ENCODE results near the gene CCNG2. TPM values are rescaled to one million over a fixed set of nuclear protein-coding genes. Genes with fewer than 3 reads are reported as not detected.

CCNG2 gene
- total RNA-seq, 1 experiment from 2014 or later = 34.1 TPM

DNA sequence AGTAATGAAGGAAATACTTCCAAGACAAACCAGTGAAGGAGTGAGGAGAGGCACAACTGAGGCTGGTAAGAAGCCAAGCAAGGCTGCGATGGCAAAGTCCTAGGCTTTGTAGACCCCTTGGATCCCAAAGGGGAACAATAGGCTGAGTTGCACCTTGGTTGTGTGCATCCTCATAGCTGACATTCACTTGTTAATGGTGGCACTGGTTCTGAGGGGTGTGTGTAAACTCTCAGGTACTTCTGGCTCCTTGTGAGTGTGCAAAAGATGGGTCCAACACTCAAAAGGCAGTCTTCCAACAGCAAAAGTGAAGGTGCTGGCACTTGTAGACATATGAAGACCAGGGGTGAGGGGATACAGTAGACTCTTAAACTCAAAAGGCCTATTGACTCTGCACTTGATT lies 60.5 kb downstream of the CCNG2 start:
- H3K36me3 ChIP-seq (ENCODE audit: control insufficient read depth in 1 of 2, insufficient read depth in 2 of 2, low read length in 2 of 2) = no peaks in the 10 kb centered on the region
- no TSS peak for BruUV-seq (replicated peaks)
- no peaks in the 10 kb centered on the region for H3K9me2 ChIP-seq (ENCODE audit: insufficient read depth)
- DNase-seq (ENCODE audit: low read depth, low spot score) = no peak
- H4K20me1 ChIP-seq (ENCODE audit: insufficient read depth) = no peaks in the 10 kb centered on the region
- ChIA-PET POLR2A (no interaction called here), CTCF (no interaction called here), RAD21 (ENCODE audit: low non-redundant PET in 1 of 2, low total read pairs in 2 of 2, uncharacterized antibody in 2 of 2, unreplicated experiment in 2 of 2) (no interaction called here)
- no peaks in the 10 kb centered on the region for H3K9me3 ChIP-seq (ENCODE audit: control insufficient read depth in 1 of 2, insufficient read depth in 1 of 2, low read depth in 1 of 2, low read length in 2 of 2)
- H3K4me2 ChIP-seq (ENCODE audit: low read length) = no peak overlapping the region
- H3K27ac ChIP-seq (ENCODE audit: low read depth, low read length) = no peak overlapping the region
- H3K4me1 ChIP-seq (ENCODE audit: control insufficient read depth in 1 of 2, insufficient read depth in 2 of 2, low read length in 2 of 2) = no peaks in the 10 kb centered on the region
- H3K4me3 ChIP-seq (replicated peaks in 1 of 2; ENCODE audit: low read depth in 1 of 2, low read length in 2 of 2) = no peak overlapping the region
- no peak for ATAC-seq
- TF ChIP-seq EZH2phosphoT487 (IDR thresholded peaks at IDR 0.05; ENCODE audit: borderline replicate concordance) (no peak), SP1 (IDR thresholded peaks at IDR 0.05; ENCODE audit: low read depth) (no peak), SIN3A (IDR thresholded peaks at IDR 0.05; ENCODE audit: low read depth) (no peak), EGR1 (IDR thresholded peaks at IDR 0.05; ENCODE audit: low read depth) (no peak), SRF (IDR thresholded peaks at IDR 0.05; ENCODE audit: low read depth) (no peak), CEBPB (IDR thresholded peaks at IDR 0.05; ENCODE audit: low read depth) (no peak), CBX3 (IDR thresholded peaks at IDR 0.05; ENCODE audit: low read depth) (no peak), TCF7L2 (IDR thresholded peaks at IDR 0.05; ENCODE audit: borderline replicate concordance, extremely low read depth, insufficient read depth, insufficient read length) (no peak), JUND (IDR thresholded peaks at IDR 0.05) (no peak), ELF1 (IDR thresholded peaks at IDR 0.05; ENCODE audit: borderline replicate concordance, low read depth) (no peak), RAD21 (IDR thresholded peaks at IDR 0.05; ENCODE audit: low read depth) (no peak), YY1 (IDR thresholded peaks at IDR 0.05; ENCODE audit: extremely low read depth, insufficient replicate concordance, low read depth, low read length) (no peak), POLR2AphosphoS5 (IDR thresholded peaks at IDR 0.05; ENCODE audit: low read depth, low read length) (no peak)
- TF ChIP-seq, protein P1, sequence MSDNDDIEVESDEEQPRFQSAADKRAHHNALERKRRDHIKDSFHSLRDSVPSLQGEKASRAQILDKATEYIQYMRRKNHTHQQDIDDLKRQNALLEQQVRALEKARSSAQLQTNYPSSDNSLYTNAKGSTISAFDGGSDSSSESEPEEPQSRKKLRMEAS (IDR thresholded peaks at IDR 0.05) = no peak
- TF ChIP-seq, protein P2, sequence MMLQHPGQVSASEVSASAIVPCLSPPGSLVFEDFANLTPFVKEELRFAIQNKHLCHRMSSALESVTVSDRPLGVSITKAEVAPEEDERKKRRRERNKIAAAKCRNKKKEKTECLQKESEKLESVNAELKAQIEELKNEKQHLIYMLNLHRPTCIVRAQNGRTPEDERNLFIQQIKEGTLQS (IDR thresholded peaks at IDR 0.05) = no peak
- no peak overlapping the region for H3K9ac ChIP-seq (ENCODE audit: low read length)
- no peak overlapping the region for H2AFZ ChIP-seq (ENCODE audit: low read depth, low read length, poor library complexity, severe bottlenecking)
- no peaks in the 10 kb centered on the region for H3K27me3 ChIP-seq (ENCODE audit: insufficient read depth, low read length)
- H3K79me2 ChIP-seq (ENCODE audit: insufficient read depth, low read length) = no peaks in the 10 kb centered on the region
- intact Hi-C loops (cut with micrococcal nuclease) = no loop called here
